DND-41 (cell line): ENCODE data around the gene SULT1A2.

Experiments used
- ATAC-seq: fragments of 200-7000 bp; cut with Tn5 transposase; 3 replicates; pipeline ENCODE4 v1.9.1; 2021; ENCODE audit warnings: low read depth; ENCODE audit not compliant: insufficient read depth
- DNase-seq: peaks from one replicate; pipeline ENCODE4 v3.0.0-alpha.2; 2020
- H2AFZ ChIP-seq: 2 replicates; pipeline ENCODE4 v1.6.0; 2012; ENCODE audit warnings: low read depth, low read length
- H3K27ac ChIP-seq: 2 replicates; pipeline ENCODE4 v1.5.1; 2012; ENCODE audit warnings: low read length, inconsistent platforms
- H3K27me3 ChIP-seq: fragments of 200-600 bp; sonication (generic); 2 replicates; pipeline ENCODE4 v1.6.0; 2012; ENCODE audit warnings: low read length, mild to moderate bottlenecking, inconsistent platforms; ENCODE audit not compliant: insufficient read depth, poor library complexity
- H3K36me3 ChIP-seq: 2 replicates; pipeline ENCODE4 v1.5.1; 2012; ENCODE audit warnings: low read length, inconsistent platforms; ENCODE audit not compliant: insufficient read depth
- H3K4me1 ChIP-seq: 2 replicates; pipeline ENCODE4 v1.5.1; 2012; ENCODE audit warnings: mild to moderate bottlenecking, low read length; ENCODE audit not compliant: insufficient read depth
- H3K4me2 ChIP-seq: 2 replicates; pipeline ENCODE4 v1.6.0; 2012; ENCODE audit warnings: mild to moderate bottlenecking, moderate library complexity, low read length, inconsistent platforms; ENCODE audit not compliant: insufficient read depth
- H3K4me3 ChIP-seq, 2 experiments: fragments of 200-600 bp in 1 of 2; shearing (Covaris generic) in 1 of 2; 2 replicates each; pipeline ENCODE4 v1.5.1; 2012 to 2016; ENCODE audit warnings: inconsistent platforms in 2 of 2, low read length in 2 of 2, mild to moderate bottlenecking in 2 of 2, low read depth in 1 of 2, moderate library complexity in 1 of 2
- H3K79me2 ChIP-seq: 2 replicates; pipeline ENCODE4 v1.6.0; 2012; ENCODE audit warnings: low read length, inconsistent platforms; ENCODE audit not compliant: insufficient read depth
- H3K9ac ChIP-seq: 2 replicates; pipeline ENCODE4 v1.6.0; 2012; ENCODE audit warnings: low read depth, mild to moderate bottlenecking, inconsistent platforms, low read length, moderate library complexity
- H3K9me3 ChIP-seq: 2 replicates; pipeline ENCODE4 v1.5.1; 2012; ENCODE audit warnings: low read length, moderate library complexity, mild to moderate bottlenecking, inconsistent platforms; ENCODE audit not compliant: insufficient read depth, severe bottlenecking
- H4K20me1 ChIP-seq: 2 replicates; pipeline ENCODE4 v1.6.0; 2012; ENCODE audit warnings: low read length; ENCODE audit not compliant: insufficient read depth
- EZH2 ChIP-seq: IDR thresholded peaks from 3 replicates; pipeline ENCODE4 v1.6.1; 2012; ENCODE audit warnings: borderline replicate concordance, low read depth, mild to moderate bottlenecking, moderate library complexity, low read length, inconsistent platforms; ENCODE audit not compliant: severe bottlenecking
- TF ChIP-seq, protein P1 (sequence below): IDR thresholded peaks from 2 replicates; pipeline ENCODE4 v1.5.1; 2012; ENCODE audit warnings: borderline replicate concordance, low read length, moderate library complexity, mild to moderate bottlenecking; ENCODE audit not compliant: poor library complexity, severe bottlenecking; ENCODE audit errors: extremely low read depth

The SULT1A2 gene

DNA sequence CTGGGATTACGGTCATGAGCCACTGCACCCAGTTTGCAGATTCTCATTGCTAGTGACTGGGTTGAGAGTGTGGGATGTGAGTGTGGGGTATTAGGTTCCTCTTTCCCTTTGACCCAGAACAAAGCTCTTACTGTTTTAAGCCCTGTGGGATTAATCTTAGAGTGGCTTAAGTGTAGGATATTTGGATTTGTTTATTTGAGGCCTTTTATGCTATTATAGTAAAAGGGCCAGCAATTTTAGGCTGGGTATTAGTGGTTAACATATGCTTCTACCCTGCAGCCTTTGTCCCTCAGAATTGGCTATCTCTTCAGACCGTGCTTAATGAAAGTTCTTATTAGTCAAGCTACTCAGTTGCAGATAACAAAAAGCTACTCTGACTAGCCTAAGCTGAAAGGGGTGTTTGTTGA, 39.9 kb downstream of the SULT1A2 start:
- ATAC-seq (no peak), DNase-seq (no peak)
- H3K36me3 ChIP-seq = peaks cover 50% of the 10 kb centered on the region
- no peaks in the 10 kb centered on the region for H3K27me3 ChIP-seq
- H3K27ac ChIP-seq = no peak overlapping the region
- H2AFZ ChIP-seq = no peak overlapping the region
- no peak overlapping the region for H3K4me2 ChIP-seq
- no peaks in the 10 kb centered on the region for H3K9me3 ChIP-seq
- peaks cover 22% of the 10 kb centered on the region; the same call in 1 of the 2 replicates for H4K20me1 ChIP-seq
- no peak overlapping the region for H3K9ac ChIP-seq
- no peak for TF ChIP-seq EZH2
- TF ChIP-seq, protein P1, sequence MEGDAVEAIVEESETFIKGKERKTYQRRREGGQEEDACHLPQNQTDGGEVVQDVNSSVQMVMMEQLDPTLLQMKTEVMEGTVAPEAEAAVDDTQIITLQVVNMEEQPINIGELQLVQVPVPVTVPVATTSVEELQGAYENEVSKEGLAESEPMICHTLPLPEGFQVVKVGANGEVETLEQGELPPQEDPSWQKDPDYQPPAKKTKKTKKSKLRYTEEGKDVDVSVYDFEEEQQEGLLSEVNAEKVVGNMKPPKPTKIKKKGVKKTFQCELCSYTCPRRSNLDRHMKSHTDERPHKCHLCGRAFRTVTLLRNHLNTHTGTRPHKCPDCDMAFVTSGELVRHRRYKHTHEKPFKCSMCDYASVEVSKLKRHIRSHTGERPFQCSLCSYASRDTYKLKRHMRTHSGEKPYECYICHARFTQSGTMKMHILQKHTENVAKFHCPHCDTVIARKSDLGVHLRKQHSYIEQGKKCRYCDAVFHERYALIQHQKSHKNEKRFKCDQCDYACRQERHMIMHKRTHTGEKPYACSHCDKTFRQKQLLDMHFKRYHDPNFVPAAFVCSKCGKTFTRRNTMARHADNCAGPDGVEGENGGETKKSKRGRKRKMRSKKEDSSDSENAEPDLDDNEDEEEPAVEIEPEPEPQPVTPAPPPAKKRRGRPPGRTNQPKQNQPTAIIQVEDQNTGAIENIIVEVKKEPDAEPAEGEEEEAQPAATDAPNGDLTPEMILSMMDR = no peak
- H3K4me3 ChIP-seq = no peak overlapping the region
- peaks cover 51% of the 10 kb centered on the region for H3K79me2 ChIP-seq
- H3K4me1 ChIP-seq = peaks cover 22% of the 10 kb centered on the region

GRCh38 chr16:28555561-28555960, 41.3 kb downstream of the SULT1A2 start:
- ATAC-seq (no peak), DNase-seq (no peak)
- Histone ChIP-seq H3K4me2 (peak overlapping the region; percentile 97; the same call in 1 of the 2 replicates), H3K4me1 (peaks cover 22% of the 10 kb centered on the region), H3K27me3 (no peaks in the 10 kb centered on the region), H3K36me3 (peaks cover 50% of the 10 kb centered on the region), H3K9me3 (no peaks in the 10 kb centered on the region), H4K20me1 (peaks cover 17% of the 10 kb centered on the region; the same call in 1 of the 2 replicates), H3K9ac (no peak overlapping the region), H3K79me2 (peaks cover 45% of the 10 kb centered on the region), H2AFZ (no peak overlapping the region), H3K27ac (no peak overlapping the region), H3K4me3 (no peak overlapping the region)
- TF ChIP-seq, protein P1 = no peak
- no peak for TF ChIP-seq EZH2

DNA sequence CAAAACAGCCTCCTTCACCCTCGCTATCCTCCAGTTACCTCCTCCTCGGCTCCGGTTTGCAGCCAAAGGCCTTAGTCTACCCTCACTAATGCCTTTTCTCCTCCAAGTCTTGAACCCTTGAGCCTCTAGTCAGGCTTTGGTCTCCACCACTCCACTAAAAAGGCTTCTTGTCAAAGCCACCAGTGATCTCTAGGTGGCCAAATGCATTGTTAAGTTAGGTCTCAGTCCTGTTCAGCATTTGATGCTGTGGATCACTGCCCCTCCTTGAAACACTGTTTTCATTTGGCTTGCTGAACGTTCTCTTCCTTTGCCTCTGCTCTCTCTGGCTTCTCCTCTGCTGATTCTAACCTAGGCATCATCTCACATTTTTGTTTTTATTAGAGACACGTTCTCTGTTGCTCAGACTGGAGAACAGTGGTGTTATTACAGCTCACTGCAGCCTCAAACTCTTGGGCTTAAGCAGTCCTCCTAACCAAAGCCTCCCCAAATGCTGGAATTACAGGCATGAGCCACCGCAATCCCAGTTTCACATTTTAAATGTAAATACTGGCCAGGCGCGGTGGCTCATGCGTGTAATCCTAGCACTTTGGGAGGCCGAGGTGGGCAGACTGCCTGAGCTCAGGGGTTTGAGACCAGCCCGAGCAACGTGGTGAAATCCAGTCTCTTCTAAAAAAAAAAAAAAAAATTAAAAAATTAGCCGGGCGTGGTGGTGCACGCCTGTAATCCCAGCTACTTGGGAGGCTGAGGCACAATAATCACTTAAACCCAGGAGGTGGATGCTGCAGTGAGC, 42.0 kb downstream of the SULT1A2 start:
- Histone ChIP-seq H3K9me3 (no peaks in the 10 kb centered on the region), H3K27me3 (no peaks in the 10 kb centered on the region), H3K4me1 (peaks cover 22% of the 10 kb centered on the region), H3K36me3 (peaks cover 48% of the 10 kb centered on the region), H3K79me2 (peaks cover 43% of the 10 kb centered on the region), H3K9ac (peak overlapping the region; percentile 70), H3K4me2 (peak overlapping the region; percentile 97), H4K20me1 (peaks cover 17% of the 10 kb centered on the region; the same call in 1 of the 2 replicates), H2AFZ (peak overlapping the region; percentile 68), H3K4me3 (peak overlapping the region; percentile 49 to 90; a peak in 3 of 4 replicates), H3K27ac (peak overlapping the region; percentile 73)
- ATAC-seq (no peak), DNase-seq (no peak)
- no peak for TF ChIP-seq EZH2
- TF ChIP-seq, protein P1 = no peak
